Measurements from ENCODE around the gene SYNM. TPM values are rescaled to one million over a fixed set of nuclear protein-coding genes. Genes with fewer than 3 reads are reported as not detected.

The SYNM gene
- polyA plus RNA-seq, 1 experiment: 3.2 TPM

GRCh38 chr15:99155961-99156443, 51.1 kb downstream of the SYNM start:
- no peak for DNase-seq (ENCODE audit: low read depth, low spot score)
- POLR2A ChIA-PET: no interaction called here
- H3K9me3 ChIP-seq (ENCODE audit: control insufficient read depth, insufficient read depth, low read length): no peaks in the 10 kb centered on the region; the same call in 1 of the 2 replicates
- no peak overlapping the region for H3K4me3 ChIP-seq (ENCODE audit: low read depth, low read length)
- TF ChIP-seq CTCF (IDR thresholded peaks at IDR 0.05; ENCODE audit: low read depth, low read length): no peak
- no peaks in the 10 kb centered on the region for H3K27me3 ChIP-seq (ENCODE audit: control insufficient read depth, insufficient read depth, low read length)
- CTCF ChIA-PET: no interaction called here
- H3K27ac ChIP-seq (ENCODE audit: low read depth, low read length): no peak overlapping the region

GRCh38 chr15:99157456-99157855, 52.6 kb downstream of the SYNM start:
- CTCF ChIA-PET: no interaction called here
- no peaks in the 10 kb centered on the region for H3K27me3 ChIP-seq (ENCODE audit: control insufficient read depth, insufficient read depth, low read length)
- no peak for TF ChIP-seq CTCF (IDR thresholded peaks at IDR 0.05; ENCODE audit: low read depth, low read length)
- no peak overlapping the region for H3K4me3 ChIP-seq (ENCODE audit: low read depth, low read length)
- H3K27ac ChIP-seq (ENCODE audit: low read depth, low read length): no peak overlapping the region
- POLR2A ChIA-PET: interaction anchor here (0.7 kb wide), 1 partner anchor 12 kb away, joined by 6 read pairs; no protein-coding TSS in a partner anchor
- H3K9me3 ChIP-seq (ENCODE audit: control insufficient read depth, insufficient read depth, low read length): no peaks in the 10 kb centered on the region; the same call in 1 of the 2 replicates
- no peak for DNase-seq (ENCODE audit: low read depth, low spot score)

DNA sequence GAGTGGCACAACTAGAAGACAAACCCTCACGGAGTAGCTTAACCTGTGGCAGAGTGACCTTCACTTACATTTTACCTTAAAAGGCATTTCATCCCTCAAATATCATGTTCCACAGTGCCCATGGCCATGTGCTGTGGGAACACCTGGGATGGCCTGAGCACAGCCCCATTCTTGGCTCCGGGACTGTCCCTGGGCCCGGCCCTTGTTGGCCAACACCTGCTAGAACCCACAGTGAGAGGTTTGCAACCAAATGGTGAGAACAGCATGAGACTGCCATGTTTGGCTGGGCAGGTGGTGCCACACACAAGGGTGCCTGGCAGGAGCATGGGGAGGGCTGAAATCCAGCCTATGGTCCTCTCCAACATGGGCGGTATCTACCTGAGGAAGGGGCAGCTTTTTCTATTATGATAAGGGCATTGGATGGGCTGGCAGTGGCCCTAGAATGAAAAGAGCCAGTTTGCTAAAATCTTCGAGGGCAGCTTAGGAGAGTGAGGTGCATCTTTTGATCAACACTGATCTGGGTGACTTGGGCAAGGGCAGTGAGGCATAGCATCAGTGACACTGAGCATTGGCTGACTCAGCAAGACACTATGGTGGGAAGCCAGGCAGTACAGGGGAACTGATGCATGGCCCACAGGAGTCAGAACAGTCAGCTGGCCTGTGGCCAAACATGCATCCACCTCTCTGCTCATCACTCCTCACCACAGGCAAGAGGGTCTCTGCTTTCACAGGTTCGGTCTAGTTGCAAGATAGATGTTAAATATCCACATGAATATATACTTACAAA, 53.9 kb downstream of the SYNM start:
- H3K4me3 ChIP-seq (ENCODE audit: low read depth, low read length): no peak overlapping the region
- H3K9me3 ChIP-seq (ENCODE audit: control insufficient read depth, insufficient read depth, low read length): no peaks in the 10 kb centered on the region; the same call in 1 of the 2 replicates
- no peak for TF ChIP-seq CTCF (IDR thresholded peaks at IDR 0.05; ENCODE audit: low read depth, low read length)
- H3K27me3 ChIP-seq (ENCODE audit: control insufficient read depth, insufficient read depth, low read length): no peaks in the 10 kb centered on the region
- CTCF ChIA-PET: interaction anchor here (0.8 kb wide), 1 partner anchor 58 kb away, joined by 5 read pairs; no protein-coding TSS in a partner anchor
- H3K27ac ChIP-seq (ENCODE audit: low read depth, low read length): no peak overlapping the region
- DNase-seq (ENCODE audit: low read depth, low spot score): no peak
- POLR2A ChIA-PET: interaction anchor here (0.6 kb wide), 1 partner anchor 1562 kb away, joined by 3 read pairs; no protein-coding TSS in a partner anchor

DNA sequence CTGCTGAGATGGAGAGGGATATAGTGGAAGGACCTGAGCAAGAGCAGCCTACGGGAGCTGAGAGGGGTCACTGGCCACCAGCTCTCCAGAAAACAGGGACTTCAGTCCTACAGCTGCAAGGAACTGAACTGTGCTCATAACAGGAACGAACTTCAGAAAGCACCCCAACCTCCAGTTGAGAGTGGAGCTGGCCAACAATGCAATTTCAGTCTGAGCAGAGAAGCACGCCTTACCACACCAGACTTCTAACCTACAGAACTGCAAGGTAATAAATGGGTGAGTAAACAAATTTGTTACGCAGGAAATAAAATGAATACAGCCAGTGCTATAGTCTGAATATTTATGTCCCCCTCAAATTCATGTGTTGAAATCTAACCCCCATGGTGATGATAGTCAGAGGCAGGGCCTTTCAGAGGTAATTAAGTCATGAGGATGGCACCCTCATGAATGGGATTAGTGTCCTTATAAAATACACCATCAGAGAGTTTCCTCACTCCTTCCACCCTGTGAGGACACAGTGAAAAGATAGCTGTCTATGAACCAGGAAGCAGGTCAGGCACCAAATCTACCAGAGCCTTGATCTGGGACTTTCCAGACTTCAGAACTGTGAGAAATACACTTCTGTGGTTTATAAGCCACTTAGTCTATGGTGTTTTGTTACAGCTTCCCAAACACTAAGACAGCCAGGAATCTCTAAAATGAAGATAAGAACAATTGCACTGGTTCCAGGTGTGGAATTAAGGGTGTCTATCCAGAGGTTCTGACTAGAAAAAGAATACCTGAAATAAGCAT, 58.6 kb downstream of the SYNM start:
- Histone ChIP-seq H3K4me3 (ENCODE audit: low read depth, low read length) (no peak overlapping the region), H3K27ac (ENCODE audit: low read depth, low read length) (no peak overlapping the region), H3K9me3 (ENCODE audit: control insufficient read depth, insufficient read depth, low read length) (no peaks in the 10 kb centered on the region; the same call in 1 of the 2 replicates), H3K27me3 (ENCODE audit: control insufficient read depth, insufficient read depth, low read length) (no peaks in the 10 kb centered on the region)
- no peak for DNase-seq (ENCODE audit: low read depth, low spot score)
- CTCF ChIA-PET: interaction anchor here (0.5 to 1.2 kb wide), 2 partner anchors 50 to 63 kb away, joined by 4 read pairs; no protein-coding TSS in a partner anchor
- no peak for TF ChIP-seq CTCF (IDR thresholded peaks at IDR 0.05; ENCODE audit: low read depth, low read length)
- POLR2A ChIA-PET: no interaction called here
